ENCODE measurements around the gene ACAD8.

ACAD8 gene

DNA sequence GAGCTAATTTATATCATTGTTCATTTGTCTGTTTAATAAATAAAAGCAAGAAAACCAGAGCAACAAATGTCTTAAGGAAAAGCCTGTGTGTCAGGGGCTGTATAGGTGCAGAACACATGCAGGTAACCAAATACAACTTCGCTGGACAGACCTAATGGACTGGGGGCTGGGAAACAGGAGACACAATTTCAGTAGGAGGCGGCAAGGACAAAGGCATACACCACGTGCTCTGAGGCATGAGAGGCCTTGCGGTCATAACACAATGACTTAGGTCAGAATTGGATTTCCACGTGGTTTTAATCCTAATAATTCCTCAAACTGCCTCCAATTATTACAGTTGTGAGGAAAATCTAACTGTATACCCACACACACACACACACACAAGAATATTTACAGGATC lies 14.1 kb downstream of the ACAD8 start:
- Histone ChIP-seq H3K79me2 (ENCODE audit: low read length) (no peaks in the 10 kb centered on the region), H3K36me3 (replicated peaks; ENCODE audit: insufficient read depth, low read length) (no peaks in the 10 kb centered on the region), H3K4me1 (ENCODE audit: low read length) (peaks cover 11% of the 10 kb centered on the region), H3K4me2 (ENCODE audit: low read depth, low read length) (no peak overlapping the region), H4K20me1 (ENCODE audit: insufficient read depth, low read length) (no peaks in the 10 kb centered on the region), H2AFZ (ENCODE audit: low read length) (no peak overlapping the region), H3K9ac (ENCODE audit: low read length) (no peak overlapping the region), H3K9me2 (replicated peaks; ENCODE audit: insufficient read depth, low read length) (no peaks in the 10 kb centered on the region), H3K27me3 (replicated peaks; ENCODE audit: insufficient read depth, low read length) (no peaks in the 10 kb centered on the region), H3K9me3 (replicated peaks; ENCODE audit: insufficient read depth, low read length) (no peaks in the 10 kb centered on the region), H3K4me3 (ENCODE audit: low read length) (no peak overlapping the region), H3F3A (ENCODE audit: insufficient read depth, low read length) (no peaks in the 10 kb centered on the region), H3K27ac (ENCODE audit: low read length) (no peak overlapping the region)
- no peak for DNase-seq
- TF ChIP-seq, protein P1, sequence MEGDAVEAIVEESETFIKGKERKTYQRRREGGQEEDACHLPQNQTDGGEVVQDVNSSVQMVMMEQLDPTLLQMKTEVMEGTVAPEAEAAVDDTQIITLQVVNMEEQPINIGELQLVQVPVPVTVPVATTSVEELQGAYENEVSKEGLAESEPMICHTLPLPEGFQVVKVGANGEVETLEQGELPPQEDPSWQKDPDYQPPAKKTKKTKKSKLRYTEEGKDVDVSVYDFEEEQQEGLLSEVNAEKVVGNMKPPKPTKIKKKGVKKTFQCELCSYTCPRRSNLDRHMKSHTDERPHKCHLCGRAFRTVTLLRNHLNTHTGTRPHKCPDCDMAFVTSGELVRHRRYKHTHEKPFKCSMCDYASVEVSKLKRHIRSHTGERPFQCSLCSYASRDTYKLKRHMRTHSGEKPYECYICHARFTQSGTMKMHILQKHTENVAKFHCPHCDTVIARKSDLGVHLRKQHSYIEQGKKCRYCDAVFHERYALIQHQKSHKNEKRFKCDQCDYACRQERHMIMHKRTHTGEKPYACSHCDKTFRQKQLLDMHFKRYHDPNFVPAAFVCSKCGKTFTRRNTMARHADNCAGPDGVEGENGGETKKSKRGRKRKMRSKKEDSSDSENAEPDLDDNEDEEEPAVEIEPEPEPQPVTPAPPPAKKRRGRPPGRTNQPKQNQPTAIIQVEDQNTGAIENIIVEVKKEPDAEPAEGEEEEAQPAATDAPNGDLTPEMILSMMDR (IDR thresholded peaks at IDR 0.05; ENCODE audit: low read length): no peak
- TF ChIP-seq EZH2phosphoT487 (IDR thresholded peaks at IDR 0.05; ENCODE audit: low read length): no peak
- no peak for TF ChIP-seq EZH2 (optimal IDR thresholded peaks at IDR 0.05; ENCODE audit: low read depth, low read length)

DNA sequence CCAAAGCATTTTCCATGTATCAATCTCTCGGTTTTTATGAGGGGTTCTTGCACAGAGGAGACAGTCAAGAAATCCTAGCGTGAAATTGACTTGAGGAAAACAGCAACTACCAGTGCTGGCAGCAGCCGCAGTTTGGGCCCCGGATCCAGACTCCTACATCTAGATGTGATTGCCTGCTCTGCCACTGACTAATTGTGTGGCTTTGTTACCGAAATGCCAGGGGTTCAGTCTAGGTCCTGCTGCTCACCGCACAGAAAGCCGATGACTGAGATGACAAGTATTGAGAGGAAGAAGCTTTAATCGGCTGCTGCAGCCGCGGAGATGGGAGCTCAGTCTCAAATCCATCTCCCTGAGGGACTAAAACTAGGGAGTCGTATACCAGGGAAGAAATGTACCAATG lies 14.6 kb downstream of the ACAD8 start:
- no peaks in the 10 kb centered on the region for H3K9me3 ChIP-seq (replicated peaks; ENCODE audit: insufficient read depth, low read length)
- no peaks in the 10 kb centered on the region for H3F3A ChIP-seq (ENCODE audit: insufficient read depth, low read length)
- no peak overlapping the region for H3K4me2 ChIP-seq (ENCODE audit: low read depth, low read length)
- H2AFZ ChIP-seq (ENCODE audit: low read length): no peak overlapping the region
- H3K4me1 ChIP-seq (ENCODE audit: low read length): peaks cover 11% of the 10 kb centered on the region
- no peak overlapping the region for H3K27ac ChIP-seq (ENCODE audit: low read length)
- H3K9ac ChIP-seq (ENCODE audit: low read length): no peak overlapping the region
- H3K79me2 ChIP-seq (ENCODE audit: low read length): no peaks in the 10 kb centered on the region
- H3K27me3 ChIP-seq (replicated peaks; ENCODE audit: insufficient read depth, low read length): no peaks in the 10 kb centered on the region
- no peak for DNase-seq
- no peaks in the 10 kb centered on the region for H4K20me1 ChIP-seq (ENCODE audit: insufficient read depth, low read length)
- H3K4me3 ChIP-seq (ENCODE audit: low read length): no peak overlapping the region
- no peaks in the 10 kb centered on the region for H3K9me2 ChIP-seq (replicated peaks; ENCODE audit: insufficient read depth, low read length)
- TF ChIP-seq, protein P1 (IDR thresholded peaks at IDR 0.05; ENCODE audit: low read length): no peak
- TF ChIP-seq EZH2phosphoT487 (IDR thresholded peaks at IDR 0.05; ENCODE audit: low read length) (no peak), EZH2 (optimal IDR thresholded peaks at IDR 0.05; ENCODE audit: low read depth, low read length) (no peak)
- no peaks in the 10 kb centered on the region for H3K36me3 ChIP-seq (replicated peaks; ENCODE audit: insufficient read depth, low read length)

DNA sequence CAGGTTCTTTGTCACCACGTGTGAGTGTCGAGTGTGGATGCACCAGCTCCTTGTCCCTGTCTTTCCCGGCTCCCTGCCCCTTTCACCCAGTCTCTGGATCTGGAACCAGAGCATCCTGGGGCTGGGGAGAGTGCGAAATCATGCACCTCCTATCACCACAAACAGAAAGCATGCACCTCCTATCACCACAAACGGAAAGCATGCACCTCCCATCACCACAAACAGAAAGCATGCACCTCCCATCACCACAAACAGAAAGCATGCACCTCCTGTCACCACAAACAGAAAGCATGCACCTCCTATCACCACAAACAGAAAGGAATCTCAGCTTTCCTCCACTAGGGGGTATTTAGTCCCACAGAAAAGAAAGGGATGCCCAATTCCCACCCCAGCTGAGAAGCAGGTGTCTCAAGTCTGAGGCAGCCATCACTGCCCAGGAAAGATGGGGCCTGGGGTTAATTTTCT lies 16.9 kb downstream of the ACAD8 start:
- H3K36me3 ChIP-seq (replicated peaks; ENCODE audit: insufficient read depth, low read length): no peaks in the 10 kb centered on the region
- H4K20me1 ChIP-seq (ENCODE audit: insufficient read depth, low read length): no peaks in the 10 kb centered on the region
- H3K9ac ChIP-seq (ENCODE audit: low read length): no peak overlapping the region
- H3K4me1 ChIP-seq (ENCODE audit: low read length): peaks cover 22% of the 10 kb centered on the region
- H3K79me2 ChIP-seq (ENCODE audit: low read length): peaks cover 7% of the 10 kb centered on the region
- H3K9me3 ChIP-seq (replicated peaks; ENCODE audit: insufficient read depth, low read length): no peaks in the 10 kb centered on the region
- peak overlapping the region; percentile 28; the same call in 1 of the 2 replicates for H3K4me3 ChIP-seq (ENCODE audit: low read length)
- no peak overlapping the region; the same call in 1 of the 2 replicates for H3K27ac ChIP-seq (ENCODE audit: low read length)
- no peak for TF ChIP-seq EZH2phosphoT487 (IDR thresholded peaks at IDR 0.05; ENCODE audit: low read length)
- TF ChIP-seq, protein P1 (IDR thresholded peaks at IDR 0.05; ENCODE audit: low read length): peak; percentile 49
- no peaks in the 10 kb centered on the region for H3K27me3 ChIP-seq (replicated peaks; ENCODE audit: insufficient read depth, low read length)
- no peaks in the 10 kb centered on the region for H3K9me2 ChIP-seq (replicated peaks; ENCODE audit: insufficient read depth, low read length)
- DNase-seq: peak; percentile 66
- H3F3A ChIP-seq (ENCODE audit: insufficient read depth, low read length): no peaks in the 10 kb centered on the region
- H3K4me2 ChIP-seq (ENCODE audit: low read depth, low read length): peak overlapping the region; percentile 67
- peak overlapping the region; percentile 16; the same call in 1 of the 2 replicates for H2AFZ ChIP-seq (ENCODE audit: low read length)

Data from MM.1S (cell line).